ENCODE measurements around the gene SORL1. TPM values are rescaled to one million over a fixed set of nuclear protein-coding genes. Genes with fewer than 3 reads are reported as not detected.

Gene SORL1
- total RNA-seq, 1 donor from 2014 or later, result 46.0 TPM

- Histone ChIP-seq H3K9me3 (ENCODE audit: low read depth) (no peaks in the 10 kb centered on the region), H3K36me3 (no peaks in the 10 kb centered on the region), H3K79me2 (ENCODE audit: low read depth) (no peaks in the 10 kb centered on the region), H3K9ac (no peak overlapping the region), H3K4me2 (peak overlapping the region; percentile 74), H3K27ac (no peak overlapping the region), H4K20me1 (ENCODE audit: low read depth) (no peaks in the 10 kb centered on the region), H3K4me1 (peaks cover 33% of the 10 kb centered on the region), H3F3A (ENCODE audit: low read depth) (peaks cover 34% of the 10 kb centered on the region), H3K27me3 (no peaks in the 10 kb centered on the region), H2AFZ (replicated peaks) (peak overlapping the region; percentile 87), H3K4me3 (peak overlapping the region; percentile 43)
- Mint-ChIP-seq H3K4me3 (peak overlapping the region; percentile 78), H3K9me3 (peaks cover 12% of the 10 kb centered on the region), H3K27me3 (ENCODE audit: insufficient read depth, low read depth) (peaks cover 11% of the 10 kb centered on the region), H3K27ac (peak overlapping the region; percentile 28), H3K4me1 (peaks cover 54% of the 10 kb centered on the region), H3K36me3 (peaks cover 2% of the 10 kb centered on the region)
- no peak for DNase-seq (ENCODE audit: low spot score)
- TF ChIP-seq, protein P1, sequence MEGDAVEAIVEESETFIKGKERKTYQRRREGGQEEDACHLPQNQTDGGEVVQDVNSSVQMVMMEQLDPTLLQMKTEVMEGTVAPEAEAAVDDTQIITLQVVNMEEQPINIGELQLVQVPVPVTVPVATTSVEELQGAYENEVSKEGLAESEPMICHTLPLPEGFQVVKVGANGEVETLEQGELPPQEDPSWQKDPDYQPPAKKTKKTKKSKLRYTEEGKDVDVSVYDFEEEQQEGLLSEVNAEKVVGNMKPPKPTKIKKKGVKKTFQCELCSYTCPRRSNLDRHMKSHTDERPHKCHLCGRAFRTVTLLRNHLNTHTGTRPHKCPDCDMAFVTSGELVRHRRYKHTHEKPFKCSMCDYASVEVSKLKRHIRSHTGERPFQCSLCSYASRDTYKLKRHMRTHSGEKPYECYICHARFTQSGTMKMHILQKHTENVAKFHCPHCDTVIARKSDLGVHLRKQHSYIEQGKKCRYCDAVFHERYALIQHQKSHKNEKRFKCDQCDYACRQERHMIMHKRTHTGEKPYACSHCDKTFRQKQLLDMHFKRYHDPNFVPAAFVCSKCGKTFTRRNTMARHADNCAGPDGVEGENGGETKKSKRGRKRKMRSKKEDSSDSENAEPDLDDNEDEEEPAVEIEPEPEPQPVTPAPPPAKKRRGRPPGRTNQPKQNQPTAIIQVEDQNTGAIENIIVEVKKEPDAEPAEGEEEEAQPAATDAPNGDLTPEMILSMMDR (IDR thresholded peaks at IDR 0.05), result no peak
- TF ChIP-seq EZH2phosphoT487 (IDR thresholded peaks at IDR 0.05) (no peak), EZH2 (IDR thresholded peaks at IDR 0.05) (no peak)
Measured at GRCh38 chr11:121654843-121655536, 202.9 kb downstream of the SORL1 start.

DNA sequence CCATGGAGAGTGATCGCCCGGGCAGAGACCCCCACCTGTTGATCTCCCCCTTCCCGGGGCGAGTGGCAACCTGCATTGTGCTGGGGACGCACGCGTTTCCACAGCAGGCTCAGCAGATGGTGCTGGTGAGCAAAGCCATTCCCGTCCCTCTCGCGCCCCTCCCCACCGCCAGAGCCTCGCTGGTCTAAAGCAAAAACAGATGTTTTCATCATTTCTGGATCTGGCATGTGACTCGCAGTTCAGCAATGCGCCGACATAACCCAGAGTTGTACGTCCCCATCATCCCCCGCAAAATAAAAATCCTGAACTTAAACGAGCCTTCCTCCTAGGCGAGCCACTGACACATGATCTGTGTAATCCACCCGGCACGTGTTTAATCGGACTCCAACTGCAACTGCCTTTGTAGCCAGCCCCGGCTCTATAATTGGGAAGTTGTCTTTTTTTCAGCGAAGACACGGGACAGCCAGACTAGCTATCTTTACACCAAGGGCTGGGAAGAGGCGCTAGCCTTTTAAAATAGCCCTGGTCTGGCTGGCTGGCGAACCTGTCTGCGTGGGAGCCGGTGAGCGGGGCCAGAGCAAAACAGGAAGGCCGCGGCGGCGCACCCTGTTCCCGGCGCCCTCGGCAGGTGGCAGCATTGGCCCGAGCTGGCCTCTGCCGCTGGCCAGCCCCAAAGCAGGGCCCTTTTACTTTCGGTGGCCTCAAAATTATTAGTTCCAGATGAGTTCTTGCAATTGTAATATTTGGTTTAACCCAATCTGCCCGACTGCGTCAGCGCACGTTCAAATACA, 203.6 kb downstream of the SORL1 start:
- H3K36me3 ChIP-seq, result no peaks in the 10 kb centered on the region
- H4K20me1 ChIP-seq (ENCODE audit: low read depth), result no peaks in the 10 kb centered on the region
- H3K27me3 Mint-ChIP-seq (ENCODE audit: insufficient read depth, low read depth), result peaks cover 11% of the 10 kb centered on the region
- no peaks in the 10 kb centered on the region for H3K79me2 ChIP-seq (ENCODE audit: low read depth)
- H3K4me3 ChIP-seq, result peak overlapping the region; percentile 43
- H3K4me2 ChIP-seq, result peak overlapping the region; percentile 74
- no peaks in the 10 kb centered on the region for H3K9me3 ChIP-seq (ENCODE audit: low read depth)
- peak overlapping the region; percentile 87 for H2AFZ ChIP-seq (replicated peaks)
- H3K4me3 Mint-ChIP-seq, result peak overlapping the region; percentile 78
- H3K4me1 ChIP-seq, result peaks cover 33% of the 10 kb centered on the region
- H3K36me3 Mint-ChIP-seq, result peaks cover 2% of the 10 kb centered on the region
- H3K9ac ChIP-seq, result no peak overlapping the region
- no peak for TF ChIP-seq EZH2 (IDR thresholded peaks at IDR 0.05)
- TF ChIP-seq, protein P1 (IDR thresholded peaks at IDR 0.05), result peak; percentile 76
- peak; percentile 91 for DNase-seq (ENCODE audit: low spot score)
- peak overlapping the region; percentile 85 for H3K27ac Mint-ChIP-seq
- H3K9me3 Mint-ChIP-seq, result peaks cover 15% of the 10 kb centered on the region
- H3K27ac ChIP-seq, result no peak overlapping the region
- H3F3A ChIP-seq (ENCODE audit: low read depth), result peaks cover 34% of the 10 kb centered on the region
- no peaks in the 10 kb centered on the region for H3K27me3 ChIP-seq
- peaks cover 52% of the 10 kb centered on the region for H3K4me1 Mint-ChIP-seq

DNA sequence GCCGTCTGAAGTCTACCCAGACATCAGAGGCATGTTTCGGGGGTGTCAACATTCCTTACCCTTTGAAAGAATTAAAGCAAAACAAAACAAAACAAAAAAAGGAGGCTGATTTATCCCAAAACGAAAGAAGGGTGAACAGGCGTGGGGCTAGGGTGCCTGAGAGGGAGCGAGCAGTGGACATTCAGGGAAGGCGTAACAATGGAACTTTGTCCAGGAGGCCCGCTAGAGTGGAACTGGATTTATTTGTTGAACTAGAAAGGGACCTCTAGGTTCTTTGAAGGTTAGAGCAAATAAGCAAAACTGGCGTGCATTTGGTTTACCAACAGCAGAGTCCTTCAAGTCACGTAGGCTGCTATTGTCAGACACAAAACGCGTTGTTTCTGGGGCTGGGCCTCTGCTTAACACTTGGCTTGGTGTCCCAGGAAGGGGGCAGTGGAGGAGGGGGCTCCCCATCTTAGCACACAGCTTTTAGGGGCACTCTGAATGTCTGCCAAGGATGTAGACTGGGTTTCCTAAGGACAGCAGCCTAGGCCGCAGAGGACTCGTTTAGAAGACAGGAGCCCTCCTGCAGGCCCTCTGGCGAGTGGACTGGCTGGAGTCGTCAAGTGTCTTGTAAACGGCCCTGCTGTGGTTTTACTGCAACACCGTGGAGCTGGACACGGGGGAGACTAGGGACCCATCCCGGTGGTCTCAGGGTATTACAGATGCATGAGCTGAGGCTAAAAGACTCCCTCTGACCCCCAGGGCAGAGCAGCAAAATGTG, 204.4 kb downstream of the SORL1 start:
- H3K36me3 Mint-ChIP-seq, result peaks cover 2% of the 10 kb centered on the region
- Histone ChIP-seq H3K9ac (no peak overlapping the region), H3K27me3 (no peaks in the 10 kb centered on the region), H3K27ac (no peak overlapping the region), H3K79me2 (ENCODE audit: low read depth) (no peaks in the 10 kb centered on the region), H2AFZ (replicated peaks) (peak overlapping the region; percentile 87), H4K20me1 (ENCODE audit: low read depth) (no peaks in the 10 kb centered on the region), H3K4me2 (peak overlapping the region; percentile 74), H3K4me1 (peaks cover 33% of the 10 kb centered on the region), H3K9me3 (ENCODE audit: low read depth) (no peaks in the 10 kb centered on the region), H3K4me3 (peak overlapping the region; percentile 43), H3F3A (ENCODE audit: low read depth) (peaks cover 34% of the 10 kb centered on the region), H3K36me3 (no peaks in the 10 kb centered on the region)
- peak overlapping the region; percentile 85 for H3K27ac Mint-ChIP-seq
- peaks cover 52% of the 10 kb centered on the region for H3K4me1 Mint-ChIP-seq
- H3K4me3 Mint-ChIP-seq, result peak overlapping the region; percentile 69
- TF ChIP-seq EZH2phosphoT487 (IDR thresholded peaks at IDR 0.05), result no peak
- TF ChIP-seq, protein P1 (IDR thresholded peaks at IDR 0.05), result no peak
- no peak for TF ChIP-seq EZH2 (IDR thresholded peaks at IDR 0.05)
- H3K9me3 Mint-ChIP-seq, result peaks cover 15% of the 10 kb centered on the region
- peaks cover 11% of the 10 kb centered on the region for H3K27me3 Mint-ChIP-seq (ENCODE audit: insufficient read depth, low read depth)
- DNase-seq (ENCODE audit: low spot score), result peak; percentile 30
